Activated CD4-positive, alpha-beta T cell treated with anti-CD3 and anti-CD28 coated beads, Interleukin-2, Interleukin-4, amounts not matched to agents 100 ng/mL and 50 ng/mL, durations not matched to agents 16 hours and 8 hours (primary cell): Measurements from ENCODE around the gene CYP4F11.
"Not testable (repeated sequence)": the region's sequence is repeated elsewhere in the genome, so short reads cannot be mapped to it uniquely, and the experiment has no call there.

Source experiments
- DNase-seq: peaks from one replicate; pipeline ENCODE4 v3.0.0-alpha.2; 2020; ENCODE audit warnings: low spot score

CYP4F11 gene, protein sequence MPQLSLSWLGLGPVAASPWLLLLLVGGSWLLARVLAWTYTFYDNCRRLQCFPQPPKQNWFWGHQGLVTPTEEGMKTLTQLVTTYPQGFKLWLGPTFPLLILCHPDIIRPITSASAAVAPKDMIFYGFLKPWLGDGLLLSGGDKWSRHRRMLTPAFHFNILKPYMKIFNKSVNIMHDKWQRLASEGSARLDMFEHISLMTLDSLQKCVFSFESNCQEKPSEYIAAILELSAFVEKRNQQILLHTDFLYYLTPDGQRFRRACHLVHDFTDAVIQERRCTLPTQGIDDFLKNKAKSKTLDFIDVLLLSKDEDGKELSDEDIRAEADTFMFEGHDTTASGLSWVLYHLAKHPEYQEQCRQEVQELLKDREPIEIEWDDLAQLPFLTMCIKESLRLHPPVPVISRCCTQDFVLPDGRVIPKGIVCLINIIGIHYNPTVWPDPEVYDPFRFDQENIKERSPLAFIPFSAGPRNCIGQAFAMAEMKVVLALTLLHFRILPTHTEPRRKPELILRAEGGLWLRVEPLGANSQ

DNA sequence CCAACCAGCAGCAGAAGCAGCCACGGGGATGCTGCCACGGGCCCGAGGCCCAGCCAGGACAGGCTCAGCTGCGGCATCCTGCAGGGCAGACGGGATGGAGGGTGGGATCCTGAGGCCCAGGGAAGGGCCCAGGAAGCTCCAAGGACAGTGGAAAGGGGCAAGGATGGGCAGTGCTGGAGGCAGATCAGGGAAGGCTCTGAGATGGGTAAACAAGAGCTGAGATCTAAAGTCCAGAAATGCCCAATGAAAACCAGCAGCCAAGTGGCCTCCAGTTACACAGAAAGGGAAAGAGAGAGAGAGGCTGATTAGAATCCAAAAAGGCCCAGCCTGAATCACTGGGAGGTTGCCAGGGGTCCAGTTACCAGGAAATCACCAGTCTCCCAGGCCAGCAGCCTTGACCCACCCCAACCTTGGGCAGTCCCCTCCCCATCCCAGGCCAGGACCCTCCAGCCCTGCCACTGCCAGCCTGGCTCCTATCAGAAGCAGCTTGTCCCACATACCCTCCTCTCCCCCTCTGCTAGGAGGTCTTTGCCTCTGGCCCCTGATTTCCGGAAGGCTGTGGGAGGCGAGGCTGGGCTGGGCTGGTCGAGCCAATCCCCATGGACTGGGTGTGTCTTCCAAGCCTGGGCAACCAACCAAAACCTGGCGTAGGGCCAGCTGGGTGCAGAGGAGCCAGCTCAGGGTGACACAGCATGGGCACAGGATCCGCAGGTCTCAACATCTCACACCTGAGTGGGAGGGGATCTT is at the start of gene CYP4F11:
Gene CYP4F11, minus strand, starts transcription at position 198 of the 747 bp plus-strand sequence. Its CDS starts 121 bp downstream, at position 77.
- DNase-seq, result no peak

DNA sequence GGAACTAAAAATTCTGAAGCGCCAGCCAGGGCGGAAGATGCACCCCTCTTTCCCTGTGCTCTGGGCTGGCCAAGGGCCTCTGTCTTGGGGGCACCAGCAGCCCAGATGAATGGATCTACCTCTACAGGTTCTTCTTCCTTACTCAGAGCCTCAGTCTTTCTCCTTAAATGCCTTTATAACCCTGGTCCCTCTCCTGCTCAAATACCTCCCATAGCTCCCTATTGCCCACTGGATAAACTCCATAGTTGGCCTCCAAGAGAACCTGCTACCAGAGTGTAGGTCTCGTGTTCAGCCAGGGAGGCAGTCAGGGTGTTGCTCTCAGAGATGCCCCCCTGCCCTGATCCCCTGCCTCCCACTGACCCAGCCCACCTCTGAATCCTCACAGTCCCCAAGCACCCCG is 45.0 kb upstream of the CYP4F11 start:
- DNase-seq, result no peak

DNA sequence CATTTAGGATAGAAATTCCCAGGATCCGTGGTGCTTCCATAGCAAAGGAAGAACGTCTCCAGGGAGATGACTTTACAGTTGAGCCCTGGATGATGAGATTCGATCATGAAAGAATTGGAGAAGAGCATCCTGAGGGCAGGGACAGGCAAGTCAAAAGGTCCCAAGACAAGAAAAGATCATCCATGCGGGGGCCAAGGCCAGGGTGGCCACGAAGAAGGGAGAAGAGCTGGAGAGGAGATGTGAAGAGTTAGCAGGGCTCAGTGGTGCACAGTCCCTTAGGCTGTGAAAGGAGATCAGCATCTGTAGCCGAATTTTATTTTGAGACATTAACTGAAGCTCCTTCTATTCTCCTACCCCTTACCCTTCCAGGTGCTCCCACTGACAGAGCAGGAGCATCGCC is 43.4 kb upstream of the CYP4F11 start:
- DNase-seq, result no peak

DNA sequence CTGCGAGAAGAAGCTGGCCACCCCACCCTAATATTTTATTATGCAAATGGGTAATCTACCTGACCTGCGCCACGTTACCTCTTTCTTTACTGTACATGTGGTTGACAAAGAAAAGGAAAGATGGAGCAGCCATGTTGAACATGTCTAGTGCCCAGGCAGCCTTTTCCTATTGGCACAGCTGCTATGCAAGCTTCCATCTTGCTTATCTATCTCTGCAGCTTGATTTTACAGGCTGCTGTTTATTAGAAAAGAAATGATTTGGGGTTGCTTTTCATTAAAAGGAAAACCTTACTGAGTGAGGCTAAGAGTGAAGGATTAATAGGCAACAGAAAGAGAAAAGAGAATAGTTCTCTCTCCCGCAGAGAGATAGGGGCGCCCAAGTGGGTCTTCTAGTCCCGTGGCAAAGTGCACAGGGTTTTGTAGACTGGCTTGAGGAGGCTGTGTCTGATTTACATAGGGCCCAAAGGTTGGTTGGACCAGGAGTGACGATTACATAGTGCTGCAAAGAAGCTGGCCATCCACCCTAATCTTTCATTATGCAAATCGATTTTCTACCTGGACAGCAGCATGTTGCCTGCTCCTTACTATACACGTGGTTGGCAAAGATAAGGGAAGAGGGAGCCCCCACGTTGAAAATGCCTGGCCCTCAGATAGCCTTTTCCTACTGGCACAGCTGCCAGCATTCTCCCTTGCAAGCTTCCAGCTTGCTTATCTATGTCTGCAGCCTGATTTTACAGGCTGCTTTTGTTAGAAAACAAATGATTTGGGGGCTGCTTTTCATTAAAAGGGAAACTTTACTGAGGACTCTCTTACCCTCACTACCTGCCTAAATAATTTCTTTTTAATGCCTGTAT is 42.7 kb upstream of the CYP4F11 start:
- no peak for DNase-seq

DNA sequence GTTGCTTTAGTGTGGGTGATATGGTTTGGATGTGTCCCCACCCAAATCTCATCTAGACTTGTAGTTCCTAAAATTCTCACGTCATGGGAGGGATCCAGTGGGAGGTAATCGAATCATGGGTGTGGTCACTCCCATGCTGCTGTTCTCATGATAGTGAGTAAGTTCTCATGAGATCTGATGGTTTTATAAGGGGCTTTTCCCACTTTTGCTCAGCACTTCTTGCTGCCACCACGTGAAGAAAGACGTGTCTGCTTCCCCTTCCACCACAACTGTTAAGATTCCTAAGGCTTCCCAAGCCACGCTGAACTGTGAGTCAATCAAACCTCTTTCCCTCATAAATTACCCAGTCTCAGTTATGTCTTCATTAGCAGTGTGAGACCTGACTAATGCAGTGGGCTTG is 40.5 kb upstream of the CYP4F11 start:
- DNase-seq, result no peak

DNA sequence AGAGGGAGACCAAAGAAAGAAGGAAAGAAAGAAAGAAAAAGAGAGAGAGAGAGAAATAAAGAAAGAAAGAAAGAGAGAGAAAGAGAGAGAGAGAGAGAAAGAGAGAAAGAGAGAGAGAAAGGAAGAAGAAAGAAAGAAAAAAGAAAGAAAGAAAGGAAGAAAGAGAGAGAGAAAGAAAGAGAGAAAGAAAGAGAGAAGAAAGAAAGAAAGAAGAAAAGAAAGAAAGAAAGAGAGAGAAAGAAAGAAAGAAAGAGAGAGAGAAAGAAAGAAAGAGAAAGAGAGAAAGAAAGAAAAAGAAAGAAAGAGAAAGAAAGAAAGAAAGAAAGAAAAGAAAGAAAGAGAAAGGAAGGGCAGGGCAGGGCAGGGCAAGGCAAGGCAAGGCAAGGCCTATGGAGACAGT is 37.7 kb upstream of the CYP4F11 start:
- DNase-seq, result not testable (repeated sequence)

DNA sequence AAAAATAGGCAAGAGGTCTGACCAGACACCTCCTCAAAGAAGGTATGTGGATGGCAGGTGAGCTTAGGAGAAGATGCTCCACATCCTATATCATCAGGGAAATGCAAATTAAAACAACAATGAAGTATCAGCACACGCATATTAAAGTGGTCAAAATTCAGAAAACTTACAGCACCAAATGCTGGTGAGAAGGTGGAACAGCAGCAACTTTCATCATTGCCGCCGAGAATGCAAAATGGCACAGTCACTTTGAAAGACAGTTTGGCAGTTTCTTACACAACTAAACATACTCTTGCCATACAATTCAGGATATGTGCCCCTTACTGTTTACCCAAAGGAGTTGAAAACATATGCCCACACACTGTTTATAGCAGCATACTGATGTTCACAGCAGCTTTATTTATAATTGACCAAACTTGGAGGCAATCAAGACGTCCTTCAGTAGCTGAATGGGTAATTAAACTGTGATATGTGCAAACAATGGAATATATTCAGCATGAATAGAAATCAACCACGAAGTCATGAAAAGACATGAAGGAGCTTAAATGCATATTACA is 37.0 kb upstream of the CYP4F11 start:
- DNase-seq, result no peak

DNA sequence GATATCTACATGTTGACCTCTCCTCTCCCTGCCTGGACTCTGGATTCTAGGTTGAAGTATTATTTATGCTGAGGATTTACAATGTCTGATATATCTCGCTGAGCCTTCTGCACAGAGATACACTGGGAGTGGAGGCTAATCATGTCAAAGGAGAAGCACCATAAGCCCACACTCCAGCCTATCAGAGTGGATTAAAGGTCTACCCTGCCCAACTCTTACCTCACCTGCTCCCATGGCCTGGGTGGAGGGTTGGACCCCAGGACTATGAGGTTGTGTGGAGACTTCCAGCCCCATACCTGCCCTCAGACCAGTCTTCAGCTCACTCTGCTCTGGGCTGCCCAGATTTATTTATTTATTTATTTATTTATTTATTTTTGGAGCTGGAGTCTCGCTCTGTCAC is 29.9 kb upstream of the CYP4F11 start:
- no peak for DNase-seq

DNA sequence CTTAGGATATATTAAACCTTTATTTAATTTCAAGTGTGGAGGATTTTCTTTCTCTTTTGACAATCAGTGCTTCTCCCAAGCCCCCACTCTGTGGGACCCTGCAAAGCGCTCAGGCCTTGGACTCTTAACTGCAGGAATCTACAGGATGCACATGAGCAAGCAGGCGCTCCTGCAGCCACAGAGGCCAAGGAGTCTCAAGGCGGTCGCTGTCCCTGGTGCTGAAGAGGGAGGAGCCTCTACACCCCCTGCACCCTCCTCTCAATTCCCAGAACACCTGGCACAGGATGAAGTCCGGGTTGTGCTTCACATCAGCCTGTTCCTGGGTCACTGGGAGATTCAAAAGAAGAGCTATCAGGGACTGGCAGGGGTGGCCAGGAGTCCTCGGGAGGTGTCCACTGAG is 28.0 kb upstream of the CYP4F11 start:
- DNase-seq, result no peak

DNA sequence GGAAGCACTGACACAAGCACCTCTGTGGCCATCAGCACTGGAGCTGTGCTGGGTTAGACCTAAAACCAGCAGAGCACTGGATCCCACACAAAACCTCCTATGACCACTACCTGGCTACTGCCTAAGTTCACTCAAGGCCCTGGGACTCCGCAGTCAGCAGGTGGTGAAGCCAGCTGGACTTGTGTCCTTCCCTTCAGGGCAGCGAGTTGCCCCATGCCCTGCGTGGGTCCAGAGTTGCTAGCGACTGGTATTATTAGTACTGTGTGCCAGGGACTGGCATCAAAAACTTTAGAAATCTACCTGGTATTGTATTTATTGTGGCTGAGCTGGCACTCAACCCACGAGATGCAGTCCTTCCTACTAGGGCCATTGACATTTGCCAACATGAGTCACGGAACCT is 20.5 kb upstream of the CYP4F11 start:
- no peak for DNase-seq

DNA sequence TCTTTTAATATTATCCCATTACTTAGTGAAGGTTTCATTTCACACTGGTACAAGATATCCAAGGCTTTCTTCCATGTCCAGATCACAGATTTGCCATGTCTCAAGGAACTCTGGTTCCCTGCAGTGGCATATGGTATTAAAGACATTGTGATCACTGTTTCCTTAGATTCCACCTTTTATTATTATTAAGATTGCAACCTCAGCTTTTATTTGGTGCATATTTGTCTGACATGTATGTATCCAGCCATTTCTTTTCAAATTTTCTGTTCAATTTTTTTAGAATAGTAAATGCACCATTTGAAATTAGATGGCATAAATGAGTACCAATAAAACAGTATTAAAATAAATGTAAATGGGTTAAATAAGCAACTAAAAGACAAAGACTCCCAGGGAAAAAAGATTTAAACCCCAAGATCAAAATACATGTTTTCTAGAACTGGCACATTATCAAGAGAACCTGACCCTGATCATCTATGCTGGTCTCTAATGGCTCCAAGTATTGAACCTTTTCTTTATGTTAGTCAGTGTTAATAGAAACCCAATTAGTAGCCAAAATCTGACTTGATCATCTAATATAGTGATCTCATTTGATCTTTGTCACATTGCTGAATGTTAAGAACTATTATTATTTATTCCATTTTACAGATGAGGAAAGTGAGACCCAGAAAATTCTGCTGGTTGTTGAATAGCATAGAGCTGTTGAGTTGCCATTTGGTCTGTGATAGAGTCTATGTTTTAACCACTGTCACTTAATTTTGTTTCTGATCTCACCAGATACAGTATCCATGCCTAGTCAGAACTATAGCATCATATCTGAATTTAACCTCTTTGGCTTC is 14.1 kb upstream of the CYP4F11 start, which contains the start of gene OR10H4:
Gene OR10H4, plus strand, starts transcription at position 786 of the 836 bp plus-strand sequence. Its CDS starts 0 bp downstream, at position 786.
- DNase-seq, result no peak

DNA sequence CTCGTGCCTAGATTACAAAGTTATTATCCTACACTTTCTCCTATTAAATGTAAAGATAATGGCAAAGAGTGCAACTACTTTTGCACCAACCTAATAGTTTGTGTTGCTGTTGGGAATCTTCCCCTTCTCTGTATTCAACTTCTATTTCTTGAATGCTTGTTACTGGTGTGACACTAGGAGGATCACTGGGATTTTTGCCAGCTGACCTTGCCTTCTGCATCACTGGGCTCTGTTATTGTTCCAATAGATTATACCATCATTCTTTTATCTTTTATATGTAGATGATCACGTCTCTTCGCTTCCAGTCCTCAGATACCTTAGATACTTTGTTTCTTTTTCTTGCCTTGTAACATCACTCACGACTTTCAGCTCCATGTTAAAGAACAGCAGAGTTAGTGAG is 11.0 kb upstream of the CYP4F11 start:
- no peak for DNase-seq

DNA sequence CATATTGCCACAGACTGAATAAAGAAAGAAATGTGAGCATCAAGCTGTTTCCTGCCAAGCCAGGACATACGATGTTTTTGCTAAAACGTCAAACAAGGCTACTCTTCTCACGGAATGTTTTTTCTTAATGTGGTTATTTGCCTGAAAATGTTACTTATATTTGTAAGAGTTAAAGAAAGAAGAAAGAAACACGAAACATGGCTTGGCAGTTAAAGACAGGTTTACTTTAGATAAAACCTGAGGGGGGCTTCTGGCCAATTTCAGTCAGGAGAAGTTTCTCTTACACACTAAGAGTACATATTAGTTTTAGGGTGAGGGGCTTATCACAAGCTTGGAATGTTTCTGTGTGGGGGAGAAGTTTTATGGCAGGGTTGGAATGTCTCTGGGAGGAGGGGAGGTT is 10.1 kb upstream of the CYP4F11 start:
- DNase-seq, result no peak

DNA sequence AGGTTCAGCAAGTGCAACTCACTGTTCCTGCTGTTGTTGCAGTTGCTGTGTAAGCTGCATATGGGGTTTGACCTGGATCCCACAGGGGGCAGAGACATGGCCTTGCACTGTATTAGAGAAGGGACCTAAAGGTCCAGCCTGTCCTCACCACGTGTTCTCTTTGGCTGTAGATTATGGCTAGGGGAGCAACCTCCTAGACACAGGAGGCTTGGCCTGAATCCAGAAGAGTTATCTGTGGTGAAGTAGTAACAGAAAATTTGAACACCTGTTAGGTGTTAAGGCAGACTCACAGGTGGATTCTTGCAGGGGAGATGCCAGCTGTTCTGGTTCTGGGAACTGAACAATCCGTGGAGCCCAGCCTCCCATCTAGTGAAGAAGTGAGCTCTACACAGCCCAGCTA is 3.4 kb upstream of the CYP4F11 start:
- no peak for DNase-seq

DNA sequence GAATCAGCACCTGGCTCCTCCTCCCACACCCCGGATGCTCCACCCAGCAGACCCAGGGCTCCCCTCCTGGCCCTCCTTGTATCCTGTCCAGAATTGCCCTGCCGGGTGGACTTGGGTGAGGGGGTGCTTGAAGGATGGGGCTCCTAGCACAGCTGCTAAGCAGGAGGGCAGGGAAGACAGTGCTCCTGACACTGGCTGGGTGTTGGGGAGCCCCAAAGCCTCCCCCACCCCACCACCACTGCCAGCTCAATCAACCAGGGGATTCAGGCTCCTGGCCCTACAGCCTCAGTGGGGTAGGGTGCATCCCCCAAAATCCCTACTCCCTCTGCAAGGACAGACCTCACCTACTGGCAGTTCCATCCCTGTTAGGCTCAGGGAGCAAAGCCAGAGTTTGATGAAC is 2.6 kb upstream of the CYP4F11 start:
- no peak for DNase-seq

DNA sequence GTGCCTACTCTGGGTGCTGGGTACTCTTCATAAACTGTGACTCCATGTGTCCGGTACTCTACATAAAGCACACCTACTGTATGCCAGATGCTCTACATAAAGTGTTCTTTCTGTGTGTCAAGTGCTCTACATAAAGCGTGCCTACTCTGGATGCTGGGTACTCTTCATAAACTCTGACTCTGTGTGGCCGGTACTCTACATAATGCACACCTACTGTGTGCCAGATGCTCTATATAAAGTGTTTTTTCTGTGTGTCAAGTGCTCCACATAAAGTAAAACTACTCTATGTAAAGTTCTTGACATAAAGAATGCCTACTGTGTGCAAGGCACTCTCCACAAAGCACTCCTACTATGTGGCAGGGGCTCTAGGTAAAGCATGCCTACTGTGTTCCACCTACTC is 1.8 kb upstream of the CYP4F11 start:
- DNase-seq, result no peak

DNA sequence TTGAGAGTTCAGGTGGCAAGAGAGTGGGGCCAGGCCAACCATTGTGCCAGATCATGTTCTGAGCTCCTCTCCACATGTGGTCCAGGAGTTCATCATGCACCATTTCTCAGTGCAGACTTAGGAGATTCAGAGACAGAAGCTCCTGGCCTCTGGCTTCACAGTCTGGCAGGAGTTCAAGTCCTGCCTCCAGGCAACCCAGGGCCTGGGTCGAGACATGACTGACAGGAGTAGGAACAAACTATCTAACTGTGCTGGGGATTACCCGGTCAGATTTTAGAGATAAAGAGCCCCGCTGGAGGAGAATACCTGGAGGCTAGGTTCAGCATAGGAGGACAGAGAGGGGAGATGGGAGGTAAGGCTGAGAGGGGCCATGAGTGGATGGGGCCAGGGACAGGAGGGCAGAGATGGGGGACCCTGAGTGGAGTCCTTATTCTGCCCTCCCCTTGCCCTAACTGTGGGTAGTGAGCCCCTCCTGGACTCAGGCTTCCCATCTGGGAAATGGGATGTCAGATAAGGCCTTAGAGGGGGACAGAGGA is 906 bp upstream of the CYP4F11 start:
- no peak for DNase-seq

DNA sequence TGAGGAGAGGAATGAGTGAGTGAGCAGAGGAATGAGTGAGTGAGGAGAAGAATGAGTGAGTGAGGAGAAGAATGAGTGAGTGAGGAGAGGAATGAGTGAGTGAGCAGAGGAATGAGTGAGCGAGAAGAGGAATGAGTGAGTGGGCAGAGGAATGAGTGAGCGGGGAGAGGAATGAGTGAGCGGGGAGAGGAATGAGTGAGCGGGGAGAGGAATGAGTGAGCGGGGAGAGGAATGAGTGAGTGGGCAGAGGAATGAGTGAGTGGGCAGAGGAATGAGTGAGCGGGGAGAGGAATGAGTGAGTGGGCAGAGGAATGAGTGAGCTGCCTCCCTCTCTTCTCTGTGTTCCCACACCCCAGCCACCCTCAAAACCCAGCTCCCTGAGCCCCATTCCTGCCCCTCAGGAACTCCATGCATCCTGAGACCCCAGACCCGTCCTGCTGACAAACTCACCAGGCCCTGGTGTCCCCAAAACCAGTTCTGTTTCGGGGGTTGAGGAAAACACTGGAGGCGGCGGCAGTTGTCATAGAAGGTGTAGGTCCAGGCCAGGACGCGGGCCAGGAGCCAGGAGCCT is 483 bp downstream of the CYP4F11 start:
- DNase-seq, result not testable (repeated sequence)

DNA sequence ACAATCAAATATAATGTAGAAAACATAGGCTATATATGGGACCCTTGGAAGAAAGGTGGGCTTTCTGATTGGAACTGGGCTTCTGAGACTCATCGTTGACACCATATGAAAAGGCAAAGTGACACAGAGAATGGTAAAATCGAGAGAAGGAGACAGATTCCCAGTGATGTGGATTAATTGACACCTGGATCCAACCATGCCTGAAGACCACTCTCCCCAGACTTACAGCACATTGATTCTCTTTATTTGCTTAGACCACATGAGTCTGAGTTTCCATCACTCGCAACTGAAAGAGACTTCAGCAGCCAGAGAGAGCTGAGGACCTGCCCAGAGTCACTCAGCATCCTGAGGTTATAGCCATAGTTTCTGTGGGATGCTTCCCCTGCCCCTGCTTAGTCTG is 6.0 kb downstream of the CYP4F11 start:
- no peak for DNase-seq

DNA sequence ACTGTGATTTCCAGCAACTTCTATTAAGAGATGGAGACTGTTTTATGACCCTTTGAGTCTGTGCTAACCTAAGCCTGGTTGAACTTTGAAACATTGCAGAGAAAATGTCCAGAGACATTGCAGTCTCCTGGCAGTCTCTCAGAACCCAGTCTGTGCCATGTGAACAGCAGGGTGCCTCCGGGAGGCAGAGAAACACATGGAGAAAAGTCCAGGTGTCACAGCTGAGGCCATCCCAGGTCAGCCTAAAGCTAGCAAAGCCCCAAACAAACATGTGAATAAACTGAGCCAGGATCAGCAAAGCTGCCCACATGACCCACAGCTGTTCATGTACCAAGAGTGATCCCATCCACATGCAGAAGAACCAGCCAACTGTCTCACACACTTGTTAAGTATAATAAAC is 7.8 kb downstream of the CYP4F11 start:
- no peak for DNase-seq
